ENCODE data around the gene OLFML2A. TPM values are rescaled to one million over a fixed set of nuclear protein-coding genes. Genes with fewer than 3 reads are reported as not detected.

Gene OLFML2A
- total and polyA plus RNA-seq, 7 donors: 0.46 to 147 (median 60.0) TPM

DNA sequence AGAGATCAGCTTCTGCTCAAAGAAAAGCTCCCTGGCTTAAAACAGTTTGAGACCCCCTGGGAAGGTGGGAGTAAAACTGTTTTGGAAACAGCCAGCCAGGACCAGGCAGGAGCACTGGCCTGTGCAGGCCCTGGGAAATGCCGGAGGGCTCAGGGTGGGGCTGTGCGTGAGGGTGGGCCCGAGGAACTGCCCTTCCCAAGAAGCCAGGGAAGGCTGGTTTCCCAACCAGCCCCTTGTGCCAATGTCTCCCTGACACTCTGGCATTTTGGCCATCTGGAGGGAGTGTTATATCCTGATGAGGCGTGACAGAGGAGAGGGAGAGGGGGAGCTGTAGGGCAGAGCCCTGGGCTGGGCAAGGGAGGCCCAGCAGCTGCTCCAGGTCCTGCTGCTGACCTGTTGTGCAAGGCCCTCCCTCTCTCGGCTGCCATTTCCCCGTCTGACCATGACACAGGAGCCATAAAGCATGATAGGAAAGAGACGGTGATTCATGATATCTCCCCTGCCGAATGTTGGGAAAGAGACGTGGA, 16.1 kb downstream of the OLFML2A start:
- DNase-seq: no peak
- Histone ChIP-seq H3K9me3 (no peaks in the 10 kb centered on the region), H3K27me3 (no peaks in the 10 kb centered on the region), H3K27ac (peak overlapping the region; percentile 20 to 58 (median 36)), H3K4me3 (no peak overlapping the region), H3K4me1 (peaks cover 0 to 33% (median 25%) of the 10 kb centered on the region in 4 donors), H3K36me3 (peaks cover 0 to 22% (median 6%) of the 10 kb centered on the region in 4 donors)
- TF ChIP-seq POLR2A (IDR thresholded peaks at IDR 0.05): no peak
- TF ChIP-seq POLR2AphosphoS5 (IDR thresholded peaks at IDR 0.05): no peak
- TF ChIP-seq, protein P1, sequence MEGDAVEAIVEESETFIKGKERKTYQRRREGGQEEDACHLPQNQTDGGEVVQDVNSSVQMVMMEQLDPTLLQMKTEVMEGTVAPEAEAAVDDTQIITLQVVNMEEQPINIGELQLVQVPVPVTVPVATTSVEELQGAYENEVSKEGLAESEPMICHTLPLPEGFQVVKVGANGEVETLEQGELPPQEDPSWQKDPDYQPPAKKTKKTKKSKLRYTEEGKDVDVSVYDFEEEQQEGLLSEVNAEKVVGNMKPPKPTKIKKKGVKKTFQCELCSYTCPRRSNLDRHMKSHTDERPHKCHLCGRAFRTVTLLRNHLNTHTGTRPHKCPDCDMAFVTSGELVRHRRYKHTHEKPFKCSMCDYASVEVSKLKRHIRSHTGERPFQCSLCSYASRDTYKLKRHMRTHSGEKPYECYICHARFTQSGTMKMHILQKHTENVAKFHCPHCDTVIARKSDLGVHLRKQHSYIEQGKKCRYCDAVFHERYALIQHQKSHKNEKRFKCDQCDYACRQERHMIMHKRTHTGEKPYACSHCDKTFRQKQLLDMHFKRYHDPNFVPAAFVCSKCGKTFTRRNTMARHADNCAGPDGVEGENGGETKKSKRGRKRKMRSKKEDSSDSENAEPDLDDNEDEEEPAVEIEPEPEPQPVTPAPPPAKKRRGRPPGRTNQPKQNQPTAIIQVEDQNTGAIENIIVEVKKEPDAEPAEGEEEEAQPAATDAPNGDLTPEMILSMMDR (IDR thresholded peaks at IDR 0.05): no peak
- no peak for TF ChIP-seq EP300 (IDR thresholded peaks at IDR 0.05)
- intact Hi-C loops (cut with DNase I): no loop called here
- 83 to 86% methylated on average over 9 of the region's 9 CpGs for WGBS, 2 donors

DNA sequence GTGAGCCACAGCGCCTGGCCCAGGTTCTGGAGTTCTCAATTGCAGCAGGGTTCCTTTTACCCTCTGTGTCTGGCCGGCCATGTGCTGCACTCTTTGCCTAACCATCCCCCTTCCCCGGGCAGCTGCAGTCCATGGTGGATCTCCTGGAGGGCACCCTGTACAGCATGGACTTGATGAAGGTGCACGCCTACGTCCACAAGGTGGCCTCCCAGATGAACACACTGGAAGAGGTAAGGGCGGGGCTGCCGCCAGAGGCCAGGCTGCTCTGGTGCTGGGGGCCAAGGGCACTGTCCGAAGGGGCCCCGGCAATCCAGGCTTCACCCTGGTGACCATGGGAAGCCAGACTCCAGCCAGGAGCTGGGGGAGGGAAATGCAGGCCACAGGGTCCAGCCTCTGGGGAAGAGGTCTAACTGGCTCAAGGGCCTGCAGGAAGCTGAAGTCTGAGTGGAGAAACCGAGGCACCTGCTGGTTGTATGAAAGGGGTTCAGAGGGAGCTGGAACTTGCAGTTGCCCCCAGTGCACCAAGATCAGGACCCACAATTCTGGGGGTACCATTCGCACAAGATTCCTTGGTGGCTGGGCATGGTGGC, 18.1 kb downstream of the OLFML2A start:
- DNase-seq: no peak
- 55 to 82% methylated on average over 11 of the region's 11 CpGs for WGBS, 2 donors
- peak overlapping the region in 2 of 4 donors; percentile 29 to 85 for H3K27ac ChIP-seq
- H3K27me3 ChIP-seq: no peaks in the 10 kb centered on the region
- peaks cover 0 to 43% (median 34%) of the 10 kb centered on the region in 4 donors for H3K4me1 ChIP-seq
- TF ChIP-seq EP300 (IDR thresholded peaks at IDR 0.05) (no peak), POLR2AphosphoS5 (IDR thresholded peaks at IDR 0.05) (no peak), POLR2A (IDR thresholded peaks at IDR 0.05) (no peak)
- TF ChIP-seq, protein P1 (IDR thresholded peaks at IDR 0.05): no peak
- no peaks in the 10 kb centered on the region for H3K9me3 ChIP-seq
- H3K4me3 ChIP-seq: no peak overlapping the region
- H3K36me3 ChIP-seq: peaks cover 0 to 8% (median 0%) of the 10 kb centered on the region in 4 donors
- intact Hi-C loops (cut with DNase I): no loop called here

DNA sequence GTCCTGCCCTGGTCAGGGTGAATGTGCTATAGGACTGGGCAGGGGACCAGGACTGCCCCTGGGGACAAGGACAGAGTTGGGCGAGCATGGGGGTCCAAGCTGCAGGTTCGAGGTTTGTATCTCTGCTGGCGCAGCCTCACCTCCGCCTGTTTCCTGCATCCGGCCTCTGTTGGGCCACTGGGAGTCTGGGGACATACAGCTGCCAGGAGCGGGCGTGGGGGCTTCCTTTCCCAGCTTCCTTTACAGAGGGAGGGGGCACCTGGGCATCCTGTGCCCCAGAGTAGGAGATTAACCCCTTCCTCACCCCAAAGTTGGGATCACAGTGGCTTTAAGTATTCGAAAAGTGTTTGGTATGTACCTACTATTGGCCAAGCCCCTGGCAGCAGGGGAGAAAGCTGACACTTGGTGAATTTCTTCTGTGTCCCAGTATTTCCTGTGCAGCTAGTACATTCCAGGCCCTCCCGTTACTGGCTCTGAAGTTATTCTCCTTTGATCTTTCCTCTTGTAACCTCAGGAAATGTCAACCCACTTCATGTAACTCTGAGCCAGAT, 19.0 kb downstream of the OLFML2A start:
- TF ChIP-seq EP300 (IDR thresholded peaks at IDR 0.05) (no peak), POLR2AphosphoS5 (IDR thresholded peaks at IDR 0.05) (peak in 1 of 4 donors; percentile 27), POLR2A (IDR thresholded peaks at IDR 0.05) (no peak)
- no peaks in the 10 kb centered on the region for H3K9me3 ChIP-seq
- WGBS, 2 donors: 51 to 82% methylated on average over 9 of the region's 9 CpGs
- no peak for DNase-seq
- no peak overlapping the region for H3K4me3 ChIP-seq
- H3K27me3 ChIP-seq: no peaks in the 10 kb centered on the region
- H3K4me1 ChIP-seq: peaks cover 0 to 50% (median 38%) of the 10 kb centered on the region in 4 donors
- H3K27ac ChIP-seq: peak overlapping the region; percentile 65 to 85 (median 78)
- H3K36me3 ChIP-seq: no peaks in the 10 kb centered on the region
- intact Hi-C loops (cut with DNase I): loop anchor here (2.0 kb wide), 1 partner anchor 15 kb away; no protein-coding TSS in a partner anchor

DNA sequence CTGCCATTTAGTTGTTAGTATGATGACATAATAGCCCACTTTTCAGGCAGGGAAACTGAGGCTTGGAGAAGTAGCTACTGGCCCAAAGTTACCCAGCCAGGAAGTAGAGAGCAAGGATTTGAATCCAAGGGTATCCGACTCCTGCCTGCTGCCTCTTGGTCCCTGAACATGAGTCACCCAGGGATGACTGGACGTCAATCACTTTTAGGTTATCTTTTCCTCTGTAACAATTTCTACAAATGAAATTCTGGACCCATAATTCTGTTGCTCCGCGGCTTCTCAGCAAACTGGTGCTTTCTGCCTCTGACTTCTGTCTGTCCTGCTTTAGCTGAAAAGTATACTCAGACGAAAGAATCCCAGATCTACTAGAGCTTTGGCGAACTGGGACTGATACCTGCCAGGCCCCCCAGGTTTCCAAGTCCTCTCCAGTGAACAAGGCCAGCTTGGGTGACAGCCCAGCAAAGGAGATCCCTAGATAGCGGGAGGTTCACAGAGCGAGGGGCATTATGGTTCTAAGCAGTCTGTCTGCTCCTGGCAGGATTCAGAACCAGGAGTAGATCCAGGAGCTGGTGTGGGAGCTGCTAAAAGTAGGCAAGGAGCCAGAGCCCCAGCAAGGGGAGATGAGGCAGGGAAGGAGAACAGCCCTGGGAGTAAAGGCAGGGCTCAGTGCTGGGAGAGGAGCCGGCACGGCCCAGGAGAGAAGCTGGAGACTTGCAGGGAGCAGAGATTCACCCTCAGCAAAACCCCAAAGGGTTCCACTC, 20.6 kb downstream of the OLFML2A start:
- H3K36me3 ChIP-seq: peaks cover 0 to 11% (median 2%) of the 10 kb centered on the region in 4 donors
- H3K27me3 ChIP-seq: no peaks in the 10 kb centered on the region
- 84 to 87% methylated on average over 10 of the region's 10 CpGs for WGBS, 2 donors
- DNase-seq: peak; percentile 91
- TF ChIP-seq EP300 (IDR thresholded peaks at IDR 0.05) (no peak), POLR2AphosphoS5 (IDR thresholded peaks at IDR 0.05) (peak in 3 of 4 donors; percentile 29 to 62 (median 59))
- intact Hi-C loops (cut with DNase I): loop anchor here (2.0 kb wide), 1 partner anchor 17 kb away; no protein-coding TSS in a partner anchor
- no peak overlapping the region for H3K4me3 ChIP-seq
- H3K4me1 ChIP-seq: peaks cover 0 to 48% (median 38%) of the 10 kb centered on the region in 4 donors
- H3K27ac ChIP-seq: peak overlapping the region; percentile 65 to 85 (median 78)
- H3K9me3 ChIP-seq: no peaks in the 10 kb centered on the region

DNA sequence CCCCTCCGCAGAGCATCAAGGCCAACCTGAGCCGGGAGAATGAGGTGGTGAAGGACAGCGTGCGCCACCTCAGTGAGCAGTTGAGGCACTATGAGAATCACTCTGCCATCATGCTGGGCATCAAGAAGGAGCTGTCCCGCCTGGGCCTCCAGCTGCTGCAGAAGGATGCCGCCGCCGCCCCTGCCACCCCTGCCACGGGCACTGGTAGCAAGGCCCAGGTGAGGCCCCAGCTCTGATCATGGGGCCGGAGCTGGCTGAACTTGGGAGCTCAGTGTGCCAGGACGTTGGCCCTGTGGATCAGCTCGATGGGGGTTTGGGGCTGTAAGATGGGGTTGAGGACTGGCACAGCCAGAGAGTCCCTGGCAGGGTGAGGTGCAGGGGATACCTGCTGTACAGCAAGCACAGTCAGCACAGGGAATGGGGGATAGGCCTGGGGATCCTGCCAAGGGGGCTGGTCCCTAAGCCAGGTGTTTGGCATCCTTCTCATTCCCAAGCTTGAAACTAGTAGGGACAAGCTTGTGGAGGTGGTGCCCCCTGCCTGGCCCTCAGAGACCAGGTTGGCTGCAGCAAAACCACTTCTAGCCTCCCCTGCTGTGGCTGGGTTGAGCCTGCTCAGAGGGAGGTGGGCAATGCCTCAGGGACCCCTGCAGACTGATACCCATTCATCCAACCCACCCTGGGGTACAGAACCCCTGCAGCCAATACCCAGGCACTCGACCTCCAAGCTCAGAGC, 22.5 kb downstream of the OLFML2A start:
- Histone ChIP-seq H3K36me3 (peaks cover 0 to 11% (median 5%) of the 10 kb centered on the region in 4 donors), H3K27ac (no peak overlapping the region), H3K9me3 (no peaks in the 10 kb centered on the region), H3K27me3 (no peaks in the 10 kb centered on the region), H3K4me3 (no peak overlapping the region), H3K4me1 (peaks cover 0 to 46% (median 36%) of the 10 kb centered on the region in 4 donors)
- TF ChIP-seq POLR2AphosphoS5 (IDR thresholded peaks at IDR 0.05): no peak
- no peak for TF ChIP-seq EP300 (IDR thresholded peaks at IDR 0.05)
- TF ChIP-seq, protein P1 (IDR thresholded peaks at IDR 0.05): no peak
- TF ChIP-seq POLR2A (IDR thresholded peaks at IDR 0.05): no peak
- DNase-seq: no peak
- 87 to 94% methylated on average over 13 of the region's 13 CpGs for WGBS, 2 donors
- intact Hi-C loops (cut with DNase I): no loop called here

Measured in sigmoid colon (tissue), 7 donors.